IPS-NIHi7 (cell line): ENCODE data around the gene LHFPL6.

Source experiments
- DNase-seq: peaks from one replicate; pipeline ENCODE4 v3.0.0; 2012; ENCODE audit warnings: mixed read lengths; ENCODE audit errors: extremely low spot score

The LHFPL6 gene

GRCh38 chr13:39462428-39462827 is 140.6 kb downstream of the LHFPL6 start:
- no peak for DNase-seq

GRCh38 chr13:39461685-39462266 is 141.2 kb downstream of the LHFPL6 start:
- no peak for DNase-seq

GRCh38 chr13:39457274-39457673 is 145.7 kb downstream of the LHFPL6 start:
- DNase-seq, result no peak

- DNase-seq, result no peak
Measured at GRCh38 chr13:39455521-39456175, 147.3 kb downstream of the LHFPL6 start.

- DNase-seq, result no peak
Measured at GRCh38 chr13:39452834-39453233, 150.2 kb downstream of the LHFPL6 start.

GRCh38 chr13:39452417-39452816 is 150.6 kb downstream of the LHFPL6 start:
- DNase-seq, result no peak

GRCh38 chr13:39451860-39452301 is 151.1 kb downstream of the LHFPL6 start:
- DNase-seq, result no peak

- DNase-seq, result no peak
Measured at GRCh38 chr13:39451301-39451700, 151.7 kb downstream of the LHFPL6 start.

GRCh38 chr13:39450176-39450575 is 152.8 kb downstream of the LHFPL6 start:
- no peak for DNase-seq

- DNase-seq, result no peak
Measured at GRCh38 chr13:39448834-39449233, 154.2 kb downstream of the LHFPL6 start.

GRCh38 chr13:39446865-39447264 is 156.1 kb downstream of the LHFPL6 start:
- DNase-seq, result no peak

GRCh38 chr13:39444866-39445265 is 158.1 kb downstream of the LHFPL6 start:
- DNase-seq, result no peak

- DNase-seq, result no peak
Measured at GRCh38 chr13:39433651-39434050, 169.3 kb downstream of the LHFPL6 start.

- DNase-seq, result no peak
Measured at GRCh38 chr13:39432196-39432595, 170.8 kb downstream of the LHFPL6 start.

GRCh38 chr13:39422845-39423565 is 180.0 kb downstream of the LHFPL6 start:
- no peak for DNase-seq

GRCh38 chr13:39419876-39420275 is 183.1 kb downstream of the LHFPL6 start:
- DNase-seq, result no peak

- DNase-seq, result no peak
Measured at GRCh38 chr13:39419068-39419467, 183.9 kb downstream of the LHFPL6 start.

- DNase-seq, result no peak
Measured at GRCh38 chr13:39418424-39418823, 184.6 kb downstream of the LHFPL6 start.

- DNase-seq, result peak; percentile 60
Measured at GRCh38 chr13:39417643-39418042, 185.3 kb downstream of the LHFPL6 start.

GRCh38 chr13:39417131-39417530 is 185.9 kb downstream of the LHFPL6 start:
- peak; percentile 48 for DNase-seq

- peak; percentile 33 for DNase-seq
Measured at GRCh38 chr13:39415008-39415802, 187.8 kb downstream of the LHFPL6 start.

- DNase-seq, result no peak
Measured at GRCh38 chr13:39414339-39414738, 188.7 kb downstream of the LHFPL6 start.
